Upper lobe of right lung (tissue), 1 donor: ENCODE data around the gene PDCD7. TPM values are rescaled to one million over a fixed set of nuclear protein-coding genes. Genes with fewer than 3 reads are reported as not detected.

Experiments
- ATAC-seq: fragments of 200-7000 bp; cut with Tn5 transposase; one replicate; pipeline ENCODE4 v1.9.1; 2020; ENCODE audit warnings: mild to moderate bottlenecking, moderate library complexity
- DNase-seq: peaks from one replicate; pipeline ENCODE4 v3.0.0-alpha.2; 2020
- H3K27ac ChIP-seq: fragments of 200-600 bp; one replicate; pipeline ENCODE4 v1.8.0; 2022
- H3K27me3 ChIP-seq: fragments of 200-600 bp; one replicate; pipeline ENCODE4 v1.8.0; 2022; ENCODE audit warnings: mild to moderate bottlenecking
- H3K36me3 ChIP-seq: fragments of 200-600 bp; one replicate; pipeline ENCODE4 v1.8.0; 2022
- H3K4me1 ChIP-seq: fragments of 200-600 bp; one replicate; pipeline ENCODE4 v1.8.0; 2022
- H3K4me3 ChIP-seq: fragments of 200-600 bp; one replicate; pipeline ENCODE4 v1.8.0; 2022; ENCODE audit warnings: mild to moderate bottlenecking
- H3K9me3 ChIP-seq: fragments of 200-600 bp; one replicate; pipeline ENCODE4 v1.8.0; 2022
- CTCF ChIP-seq: fragments of 200-600 bp; IDR thresholded peaks from one replicate; pipeline ENCODE4 v1.8.0; 2022; ENCODE audit warnings: antibody characterized with exemption
- intact Hi-C: fragments of 100-400 bp; cut with DNase I; formaldehyde crosslinking; loops from one replicate; pipeline ENCODE4 v1.11.0; 2022
- total RNA-seq: library from RNA; stranded (reverse); fragmentation: NEBNext Ultra II Directional; extraction: Animal tissue kit (Norgen Biotek cat#: 25700); gene quantifications from one replicate; pipeline ENCODE4 v1.2.1, GENCODE V29; 2021
- donor health status: DM: no; HTN: yes; CAD: no; lungs with severe emphysema.

PDCD7 gene
- total RNA-seq, 1 donor from 2014 or later, result 29.4 TPM

GRCh38 chr15:65110676-65111292 is 22.8 kb downstream of the PDCD7 start:
- no peak for TF ChIP-seq CTCF
- Histone ChIP-seq H3K27ac (no peak overlapping the region), H3K36me3 (peaks cover 45% of the 10 kb centered on the region), H3K4me3 (no peak overlapping the region), H3K27me3 (no peaks in the 10 kb centered on the region), H3K4me1 (no peaks in the 10 kb centered on the region), H3K9me3 (no peaks in the 10 kb centered on the region)
- intact Hi-C loops, result no loop called here
- DNase-seq, result no peak
- no peak for ATAC-seq

- H3K4me3 ChIP-seq, result no peak overlapping the region
- H3K4me1 ChIP-seq, result no peaks in the 10 kb centered on the region
- no peaks in the 10 kb centered on the region for H3K27me3 ChIP-seq
- ATAC-seq, result no peak
- H3K36me3 ChIP-seq, result peaks cover 13% of the 10 kb centered on the region
- TF ChIP-seq CTCF, result no peak
- no peak overlapping the region for H3K27ac ChIP-seq
- H3K9me3 ChIP-seq, result no peaks in the 10 kb centered on the region
- no peak for DNase-seq
- intact Hi-C loops, result no loop called here
These were observed 27.5 kb downstream of the PDCD7 start for GRCh38 chr15:65106011-65106590.

GRCh38 chr15:65105038-65105437 is 28.6 kb downstream of the PDCD7 start:
- TF ChIP-seq CTCF, result no peak
- Histone ChIP-seq H3K9me3 (no peaks in the 10 kb centered on the region), H3K4me3 (no peak overlapping the region), H3K4me1 (no peaks in the 10 kb centered on the region), H3K27ac (no peak overlapping the region), H3K36me3 (peaks cover 19% of the 10 kb centered on the region), H3K27me3 (no peaks in the 10 kb centered on the region)
- DNase-seq, result no peak
- no peak for ATAC-seq
- intact Hi-C loops, result no loop called here

GRCh38 chr15:65102912-65103311 is 30.7 kb downstream of the PDCD7 start:
- intact Hi-C loops, result no loop called here
- H3K27me3 ChIP-seq, result no peaks in the 10 kb centered on the region
- ATAC-seq, result no peak
- peaks cover 40% of the 10 kb centered on the region for H3K36me3 ChIP-seq
- DNase-seq, result no peak
- no peaks in the 10 kb centered on the region for H3K9me3 ChIP-seq
- H3K27ac ChIP-seq, result no peak overlapping the region
- TF ChIP-seq CTCF, result no peak
- H3K4me3 ChIP-seq, result no peak overlapping the region
- no peaks in the 10 kb centered on the region for H3K4me1 ChIP-seq

GRCh38 chr15:65101891-65102708 is 31.5 kb downstream of the PDCD7 start:
- Histone ChIP-seq H3K27ac (no peak overlapping the region), H3K27me3 (no peaks in the 10 kb centered on the region), H3K4me3 (no peak overlapping the region), H3K9me3 (no peaks in the 10 kb centered on the region), H3K36me3 (peaks cover 48% of the 10 kb centered on the region), H3K4me1 (no peaks in the 10 kb centered on the region)
- TF ChIP-seq CTCF, result no peak
- intact Hi-C loops, result no loop called here
- DNase-seq (no peak), ATAC-seq (no peak)
